HCT116 (cell line): Measurements from ENCODE around the gene DNAH9. TPM values are rescaled to one million over a fixed set of nuclear protein-coding genes. Genes with fewer than 3 reads are reported as not detected.

Experiments used
- ATAC-seq: fragments of 200-7000 bp; cut with Tn5 transposase; 2 replicates; pipeline ENCODE4 v1.9.1; 2020; ENCODE audit warnings: mild to moderate bottlenecking, moderate library complexity
- BruUV-seq: library from RNA; stranded (reverse); fragments of 400-500 nt; replicated peaks from 2 replicates; lab custom pipeline; 2021; lab: Mats Ljungman, UMichigan
- CTCF ChIA-PET: fragments of 300-600 bp; sonication (Branson Sonifier 250); formaldehyde crosslinking; loops from one replicate; lab custom pipeline; 2021; ENCODE audit warnings: antibody characterized with exemption; lab: Charles Lee
- POLR2A ChIA-PET: fragments of 300-600, 350-600 bp; sonication (Branson Sonifier 250); formaldehyde crosslinking; loops from one replicate; lab custom pipeline; 2021; ENCODE audit warnings: antibody characterized with exemption; lab: Charles Lee
- RAD21 ChIA-PET, 2 experiments: fragments of 300-600 bp; sonication (Branson Sonifier 250); formaldehyde crosslinking; loops; one replicate each; lab custom pipeline; 2023; ENCODE audit warnings: low total read pairs in 2 of 2; ENCODE audit not compliant: uncharacterized antibody in 2 of 2, unreplicated experiment in 2 of 2, low non-redundant PET in 1 of 2; lab: Charles Lee
- DNase-seq: peaks from one replicate; pipeline ENCODE4 v3.0.0-alpha.2; 2010; ENCODE audit warnings: low read depth, low spot score
- H2AFZ ChIP-seq: fragments of 200-600 bp; shearing (Covaris generic), sonication (generic); 2 replicates; pipeline ENCODE4 v1.6.1; 2017; ENCODE audit warnings: low read depth, mixed run types, mixed read lengths, antibody characterized with exemption, low read length; ENCODE audit not compliant: poor library complexity, severe bottlenecking
- H3K27ac ChIP-seq: 2 replicates; pipeline ENCODE4 v1.5.1; 2012; ENCODE audit warnings: low read depth, low read length
- H3K27me3 ChIP-seq: fragments of 200-600 bp; sonication (generic); 2 replicates; pipeline ENCODE4 v1.6.1; 2016; ENCODE audit warnings: mixed run types, low read length, mixed read lengths; ENCODE audit not compliant: insufficient read depth
- H3K36me3 ChIP-seq, 2 experiments: fragments of 200-500 bp in 1 of 2; fragments of 200-600 bp in 1 of 2; sonication (Bioruptor generic) in 1 of 2; sonication (generic) in 1 of 2; 2 replicates each; pipeline versions ENCODE4 v1.5.1 to v1.6.1; 2014 to 2016; ENCODE audit warnings: low read length in 2 of 2, inconsistent platforms in 1 of 2, mixed read lengths in 1 of 2, mixed run types in 1 of 2; ENCODE audit not compliant: insufficient read depth in 2 of 2, control insufficient read depth in 1 of 2
- H3K4me1 ChIP-seq, 2 experiments: fragments of 200-600 bp in 1 of 2; sonication (generic) in 1 of 2; 2 replicates each; pipeline versions ENCODE4 v1.5.1 to v1.6.1; 2012 to 2017; ENCODE audit warnings: low read length in 2 of 2, inconsistent platforms in 1 of 2, mild to moderate bottlenecking in 1 of 2, mixed read lengths in 1 of 2, mixed run types in 1 of 2, moderate library complexity in 1 of 2; ENCODE audit not compliant: insufficient read depth in 2 of 2, control insufficient read depth in 1 of 2
- H3K4me2 ChIP-seq: fragments of 200-600 bp; sonication (generic); 2 replicates; pipeline ENCODE4 v1.6.1; 2017; ENCODE audit warnings: mixed run types, low read length, mixed read lengths
- H3K4me3 ChIP-seq, 2 experiments: fragments of 200-600 bp in 1 of 2; sonication (generic) in 1 of 2; replicated peaks in 1 of 2; 2 replicates each; pipeline ENCODE4 v1.5.1; 2011 to 2016; ENCODE audit warnings: low read length in 2 of 2, control low read depth in 1 of 2, low read depth in 1 of 2, mild to moderate bottlenecking in 1 of 2, mixed read lengths in 1 of 2, mixed run types in 1 of 2
- H3K79me2 ChIP-seq: fragments of 200-600 bp; sonication (generic); 2 replicates; pipeline ENCODE4 v1.6.1; 2017; ENCODE audit warnings: mild to moderate bottlenecking, mixed run types, low read length, moderate library complexity, mixed read lengths; ENCODE audit not compliant: insufficient read depth
- H3K9ac ChIP-seq: fragments of 200-600 bp; sonication (generic); 2 replicates; pipeline ENCODE4 v1.6.1; 2016; ENCODE audit warnings: low read length, mixed read lengths
- H3K9me2 ChIP-seq: fragments of 200-600 bp; sonication (generic), shearing (Covaris generic); 2 replicates; pipeline ENCODE4 v1.6.1; 2017; ENCODE audit warnings: mixed run types, mild to moderate bottlenecking, moderate library complexity; ENCODE audit not compliant: insufficient read depth
- H3K9me3 ChIP-seq, 2 experiments: fragments of 200-500 bp in 1 of 2; fragments of 200-600 bp in 1 of 2; sonication (Bioruptor generic) in 1 of 2; sonication (generic) in 1 of 2; 2 replicates each; pipeline ENCODE4 v1.6.1; 2014 to 2017; ENCODE audit warnings: low read length in 2 of 2, mixed read lengths in 2 of 2, inconsistent platforms in 1 of 2, low read depth in 1 of 2, mild to moderate bottlenecking in 1 of 2, mixed run types in 1 of 2, moderate library complexity in 1 of 2; ENCODE audit not compliant: control insufficient read depth in 1 of 2, insufficient read depth in 1 of 2
- H4K20me1 ChIP-seq: fragments of 200-600 bp; sonication (generic), shearing (Covaris generic); 2 replicates; pipeline ENCODE4 v1.6.1; 2017; ENCODE audit warnings: mixed run types, mild to moderate bottlenecking, moderate library complexity; ENCODE audit not compliant: insufficient read depth
- ELF1 ChIP-seq: IDR thresholded peaks from 2 replicates; pipeline ENCODE4 v1.6.1; 2012; ENCODE audit warnings: low read depth, borderline replicate concordance
- EZH2phosphoT487 ChIP-seq: fragments of 200-600 bp; IDR thresholded peaks from 2 replicates; pipeline ENCODE4 v1.6.1; 2018; ENCODE audit warnings: antibody characterized with exemption, borderline replicate concordance
- POLR2A ChIP-seq: IDR thresholded peaks from 2 replicates; pipeline ENCODE4 v1.7.0; 2011; ENCODE audit warnings: borderline replicate concordance; ENCODE audit not compliant: insufficient read depth, insufficient read length; ENCODE audit errors: extremely low read depth
- POLR2AphosphoS5 ChIP-seq: IDR thresholded peaks from 2 replicates; pipeline ENCODE4 v1.6.1; 2011; ENCODE audit warnings: mild to moderate bottlenecking, low read depth, low read length, moderate library complexity
- SRF ChIP-seq: IDR thresholded peaks from 2 replicates; pipeline ENCODE4 v1.6.1; 2012; ENCODE audit warnings: low read depth
- YY1 ChIP-seq: IDR thresholded peaks from 2 replicates; pipeline ENCODE4 v1.6.1; 2011; ENCODE audit warnings: low read length, low read depth, moderate library complexity, mild to moderate bottlenecking; ENCODE audit not compliant: insufficient replicate concordance; ENCODE audit errors: extremely low read depth
- intact Hi-C: fragments of 100-400 bp; cut with micrococcal nuclease; formaldehyde crosslinking; loops from 2 replicates; pipeline ENCODE4 v1.10.0; 2022
- total RNA-seq: library from RNA; stranded (reverse); gene quantifications from one replicate; pipeline ENCODE4 v1.2.1, GENCODE V29; 2021; ENCODE audit not compliant: unreplicated experiment
- TF ChIP-seq, protein P1 (sequence below): IDR thresholded peaks from 2 replicates; pipeline ENCODE4 v1.6.1; 2012; ENCODE audit warnings: low read depth
- TF ChIP-seq, protein P2 (sequence below), 3 experiments: fragments of 200-600 bp in 1 of 3; sonication (generic) in 1 of 3; IDR thresholded peaks in 2 of 3; conservative IDR thresholded peaks in 1 of 3; 2 replicates each; pipeline ENCODE4 v1.5.1; 2012 to 2017; ENCODE audit warnings: low read depth in 2 of 3, low read length in 2 of 3, antibody characterized with exemption in 1 of 3, borderline replicate concordance in 1 of 3, control low read depth in 1 of 3, mild to moderate bottlenecking in 1 of 3, mixed read lengths in 1 of 3, mixed run types in 1 of 3, moderate library complexity in 1 of 3; ENCODE audit not compliant: insufficient read depth in 1 of 3

The DNAH9 gene
- total RNA-seq, 1 experiment from 2014 or later: not detected

DNA sequence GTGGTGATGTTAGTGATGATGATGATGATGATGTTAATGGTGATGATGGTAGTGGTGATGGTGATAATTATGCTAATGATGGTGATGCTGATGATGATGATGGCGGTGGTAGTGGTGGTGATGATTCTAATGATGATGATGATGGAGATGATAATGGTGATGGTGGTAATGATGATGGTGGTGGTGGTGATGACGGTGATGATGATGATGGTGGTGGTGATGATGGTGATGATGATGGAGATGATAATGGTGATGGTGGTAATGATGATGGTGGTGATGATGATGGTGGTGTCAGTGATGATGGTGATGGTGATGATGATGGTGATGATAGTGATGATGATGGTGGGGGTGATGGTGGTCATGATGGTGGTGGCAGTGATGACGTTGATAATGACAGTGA is 132.5 kb downstream of the DNAH9 start:
- Histone ChIP-seq H3K27ac (no peak overlapping the region), H3K9me3 (no peaks in the 10 kb centered on the region), H3K27me3 (no peaks in the 10 kb centered on the region), H3K9me2 (no peaks in the 10 kb centered on the region), H4K20me1 (no peaks in the 10 kb centered on the region), H3K79me2 (no peaks in the 10 kb centered on the region), H3K9ac (no peak overlapping the region), H2AFZ (no peak overlapping the region), H3K4me1 (no peaks in the 10 kb centered on the region), H3K4me2 (no peak overlapping the region), H3K36me3 (no peaks in the 10 kb centered on the region), H3K4me3 (no peak overlapping the region)
- ChIA-PET CTCF (no interaction called here), RAD21 (no interaction called here), POLR2A (no interaction called here)
- ATAC-seq (no peak), DNase-seq (no peak)
- TF ChIP-seq ELF1 (no peak), POLR2AphosphoS5 (no peak)
- TF ChIP-seq, protein P1, sequence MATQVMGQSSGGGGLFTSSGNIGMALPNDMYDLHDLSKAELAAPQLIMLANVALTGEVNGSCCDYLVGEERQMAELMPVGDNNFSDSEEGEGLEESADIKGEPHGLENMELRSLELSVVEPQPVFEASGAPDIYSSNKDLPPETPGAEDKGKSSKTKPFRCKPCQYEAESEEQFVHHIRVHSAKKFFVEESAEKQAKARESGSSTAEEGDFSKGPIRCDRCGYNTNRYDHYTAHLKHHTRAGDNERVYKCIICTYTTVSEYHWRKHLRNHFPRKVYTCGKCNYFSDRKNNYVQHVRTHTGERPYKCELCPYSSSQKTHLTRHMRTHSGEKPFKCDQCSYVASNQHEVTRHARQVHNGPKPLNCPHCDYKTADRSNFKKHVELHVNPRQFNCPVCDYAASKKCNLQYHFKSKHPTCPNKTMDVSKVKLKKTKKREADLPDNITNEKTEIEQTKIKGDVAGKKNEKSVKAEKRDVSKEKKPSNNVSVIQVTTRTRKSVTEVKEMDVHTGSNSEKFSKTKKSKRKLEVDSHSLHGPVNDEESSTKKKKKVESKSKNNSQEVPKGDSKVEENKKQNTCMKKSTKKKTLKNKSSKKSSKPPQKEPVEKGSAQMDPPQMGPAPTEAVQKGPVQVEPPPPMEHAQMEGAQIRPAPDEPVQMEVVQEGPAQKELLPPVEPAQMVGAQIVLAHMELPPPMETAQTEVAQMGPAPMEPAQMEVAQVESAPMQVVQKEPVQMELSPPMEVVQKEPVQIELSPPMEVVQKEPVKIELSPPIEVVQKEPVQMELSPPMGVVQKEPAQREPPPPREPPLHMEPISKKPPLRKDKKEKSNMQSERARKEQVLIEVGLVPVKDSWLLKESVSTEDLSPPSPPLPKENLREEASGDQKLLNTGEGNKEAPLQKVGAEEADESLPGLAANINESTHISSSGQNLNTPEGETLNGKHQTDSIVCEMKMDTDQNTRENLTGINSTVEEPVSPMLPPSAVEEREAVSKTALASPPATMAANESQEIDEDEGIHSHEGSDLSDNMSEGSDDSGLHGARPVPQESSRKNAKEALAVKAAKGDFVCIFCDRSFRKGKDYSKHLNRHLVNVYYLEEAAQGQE: no peak
- no TSS peak for BruUV-seq
- intact Hi-C loops: no loop called here

DNA sequence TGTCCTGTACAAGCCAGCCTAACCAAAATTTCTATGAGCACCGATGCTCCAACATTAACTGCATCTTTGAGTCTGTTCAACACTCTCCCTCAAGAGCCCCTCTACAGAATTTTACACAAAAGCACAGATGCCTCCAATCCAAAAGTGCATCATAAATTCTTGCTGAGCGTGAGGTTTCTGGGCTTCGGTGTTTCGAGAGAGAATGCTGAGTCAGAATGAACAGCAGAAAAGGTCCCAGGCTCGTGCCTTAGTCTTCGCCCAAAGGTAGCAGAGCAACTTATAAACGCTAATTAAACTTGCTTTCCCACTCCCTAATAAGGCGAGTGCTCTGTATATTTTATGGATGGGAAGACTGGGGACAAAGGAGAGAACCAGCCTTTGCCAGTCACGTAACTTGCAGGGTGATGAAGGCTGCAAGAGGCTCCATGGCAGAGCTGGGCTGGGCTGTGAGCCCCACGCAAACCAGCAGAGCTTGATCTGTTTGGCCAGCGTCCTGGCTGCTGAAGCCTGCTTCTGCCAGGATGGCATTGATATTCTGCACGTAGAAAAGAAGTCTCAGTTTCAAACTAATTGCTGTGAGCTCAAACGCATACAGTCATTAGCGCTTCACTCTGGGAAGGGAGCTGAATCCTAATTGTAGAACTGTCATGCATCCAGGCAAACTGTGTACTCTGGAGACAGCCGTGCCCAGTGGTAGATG is 138.5 kb downstream of the DNAH9 start:
- CTCF ChIA-PET: no interaction called here
- H3K27ac ChIP-seq: no peak overlapping the region
- H3K36me3 ChIP-seq: no peaks in the 10 kb centered on the region
- POLR2A ChIA-PET: no interaction called here
- H3K9ac ChIP-seq: no peak overlapping the region
- ATAC-seq: no peak
- DNase-seq: no peak
- no peaks in the 10 kb centered on the region for H3K4me1 ChIP-seq
- BruUV-seq: no TSS peak
- no peaks in the 10 kb centered on the region for H3K9me2 ChIP-seq
- no peak overlapping the region for H3K4me2 ChIP-seq
- no peak overlapping the region for H3K4me3 ChIP-seq
- 0 out of 2 replicates have a peak, but pooled peaks cover 6% of the 10 kb centered on the region for H3K27me3 ChIP-seq
- H4K20me1 ChIP-seq: no peaks in the 10 kb centered on the region
- no peaks in the 10 kb centered on the region for H3K9me3 ChIP-seq
- RAD21 ChIA-PET: no interaction called here
- no peak overlapping the region for H2AFZ ChIP-seq
- intact Hi-C loops: no loop called here
- H3K79me2 ChIP-seq: no peaks in the 10 kb centered on the region
- no peak for TF ChIP-seq EZH2phosphoT487
- TF ChIP-seq, protein P2, sequence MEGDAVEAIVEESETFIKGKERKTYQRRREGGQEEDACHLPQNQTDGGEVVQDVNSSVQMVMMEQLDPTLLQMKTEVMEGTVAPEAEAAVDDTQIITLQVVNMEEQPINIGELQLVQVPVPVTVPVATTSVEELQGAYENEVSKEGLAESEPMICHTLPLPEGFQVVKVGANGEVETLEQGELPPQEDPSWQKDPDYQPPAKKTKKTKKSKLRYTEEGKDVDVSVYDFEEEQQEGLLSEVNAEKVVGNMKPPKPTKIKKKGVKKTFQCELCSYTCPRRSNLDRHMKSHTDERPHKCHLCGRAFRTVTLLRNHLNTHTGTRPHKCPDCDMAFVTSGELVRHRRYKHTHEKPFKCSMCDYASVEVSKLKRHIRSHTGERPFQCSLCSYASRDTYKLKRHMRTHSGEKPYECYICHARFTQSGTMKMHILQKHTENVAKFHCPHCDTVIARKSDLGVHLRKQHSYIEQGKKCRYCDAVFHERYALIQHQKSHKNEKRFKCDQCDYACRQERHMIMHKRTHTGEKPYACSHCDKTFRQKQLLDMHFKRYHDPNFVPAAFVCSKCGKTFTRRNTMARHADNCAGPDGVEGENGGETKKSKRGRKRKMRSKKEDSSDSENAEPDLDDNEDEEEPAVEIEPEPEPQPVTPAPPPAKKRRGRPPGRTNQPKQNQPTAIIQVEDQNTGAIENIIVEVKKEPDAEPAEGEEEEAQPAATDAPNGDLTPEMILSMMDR (IDR thresholded peaks at IDR 0.05 in 2 of 3, conservative IDR thresholded peaks at IDR 0.05 in 1 of 3; ENCODE audit: borderline replicate concordance in 1 of 3, insufficient read depth in 1 of 3, low read depth in 2 of 3, low read length in 2 of 3): no peak
- no peak for TF ChIP-seq SRF
- no peak for TF ChIP-seq YY1
- TF ChIP-seq, protein P1: no peak
- no peak for TF ChIP-seq POLR2A
